ENCODE data around the gene CYP2J2. TPM values are rescaled to one million over a fixed set of nuclear protein-coding genes. Genes with fewer than 3 reads are reported as not detected.
"Not testable (repeated sequence)": the region's sequence is repeated elsewhere in the genome, so short reads cannot be mapped to it uniquely, and the experiment has no call there.

The CYP2J2 gene
- total and polyA plus RNA-seq, 2 donors from 2014 or later, result 1.0 to 4.6 TPM

DNA sequence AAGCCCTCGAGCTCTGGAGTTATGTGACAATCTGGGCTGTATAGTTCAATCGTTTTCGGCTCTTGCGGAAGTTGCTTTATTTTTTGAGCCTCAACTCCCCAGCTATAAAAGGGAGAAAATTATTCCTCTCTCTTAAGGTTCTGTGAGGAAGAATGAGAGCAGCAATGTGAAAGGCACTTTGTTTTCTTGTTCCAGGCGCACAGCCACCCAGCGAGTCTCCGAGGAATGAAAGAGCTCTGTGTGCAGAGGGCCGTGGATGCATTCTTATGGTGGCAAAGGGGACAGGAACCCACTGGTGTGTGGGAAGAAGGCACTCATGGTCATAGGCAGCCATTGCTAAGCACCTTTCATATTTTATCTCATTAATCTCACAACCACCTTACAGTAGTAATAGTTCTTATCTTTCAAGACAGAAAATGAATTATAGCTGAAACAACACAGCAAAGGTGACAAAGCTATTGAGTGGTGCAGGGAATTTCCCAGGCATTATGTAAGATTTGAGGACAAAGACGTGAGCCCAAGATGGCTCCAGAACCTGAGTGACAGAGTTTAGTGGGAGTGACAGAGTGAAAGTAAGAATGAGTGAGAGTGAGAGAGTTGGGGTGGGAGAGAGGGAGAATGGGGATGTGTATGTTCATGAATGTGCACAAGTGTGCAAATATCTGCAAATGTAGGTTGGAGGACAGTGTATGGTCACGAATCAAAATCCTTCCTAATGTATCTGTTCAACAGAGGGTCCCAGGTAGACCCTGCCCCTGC is 9.4 kb downstream of the CYP2J2 start:
- Histone ChIP-seq H3K4me3 (ENCODE audit: low read length in 3 of 3) (no peak overlapping the region), H3K27me3 (ENCODE audit: control insufficient read depth, insufficient read depth, low read length) (no peaks in the 10 kb centered on the region), H3K36me3 (ENCODE audit: control insufficient read depth in 2 of 3, insufficient read depth in 3 of 3, low read length in 3 of 3) (no peaks in the 10 kb centered on the region), H3K4me1 (ENCODE audit: control insufficient read depth in 2 of 3, insufficient read depth in 2 of 3, low read depth in 1 of 3, low read length in 3 of 3) (no peaks in the 10 kb centered on the region), H3K9ac (ENCODE audit: low read length in 3 of 3) (no peak overlapping the region), H3K27ac (ENCODE audit: low read depth in 2 of 2, low read length in 2 of 2) (no peak overlapping the region), H3K9me3 (ENCODE audit: control insufficient read depth in 2 of 3, insufficient read depth in 1 of 3, low read length in 3 of 3) (no peaks in the 10 kb centered on the region)
- TF ChIP-seq, protein P1, sequence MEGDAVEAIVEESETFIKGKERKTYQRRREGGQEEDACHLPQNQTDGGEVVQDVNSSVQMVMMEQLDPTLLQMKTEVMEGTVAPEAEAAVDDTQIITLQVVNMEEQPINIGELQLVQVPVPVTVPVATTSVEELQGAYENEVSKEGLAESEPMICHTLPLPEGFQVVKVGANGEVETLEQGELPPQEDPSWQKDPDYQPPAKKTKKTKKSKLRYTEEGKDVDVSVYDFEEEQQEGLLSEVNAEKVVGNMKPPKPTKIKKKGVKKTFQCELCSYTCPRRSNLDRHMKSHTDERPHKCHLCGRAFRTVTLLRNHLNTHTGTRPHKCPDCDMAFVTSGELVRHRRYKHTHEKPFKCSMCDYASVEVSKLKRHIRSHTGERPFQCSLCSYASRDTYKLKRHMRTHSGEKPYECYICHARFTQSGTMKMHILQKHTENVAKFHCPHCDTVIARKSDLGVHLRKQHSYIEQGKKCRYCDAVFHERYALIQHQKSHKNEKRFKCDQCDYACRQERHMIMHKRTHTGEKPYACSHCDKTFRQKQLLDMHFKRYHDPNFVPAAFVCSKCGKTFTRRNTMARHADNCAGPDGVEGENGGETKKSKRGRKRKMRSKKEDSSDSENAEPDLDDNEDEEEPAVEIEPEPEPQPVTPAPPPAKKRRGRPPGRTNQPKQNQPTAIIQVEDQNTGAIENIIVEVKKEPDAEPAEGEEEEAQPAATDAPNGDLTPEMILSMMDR (IDR thresholded peaks at IDR 0.05; ENCODE audit: borderline replicate concordance, extremely low read depth, insufficient read depth), result no peak
- FAIRE-seq (no peak), DNase-seq (no peak)
- intact Hi-C loops (cut with DNase I), result no loop called here

DNA sequence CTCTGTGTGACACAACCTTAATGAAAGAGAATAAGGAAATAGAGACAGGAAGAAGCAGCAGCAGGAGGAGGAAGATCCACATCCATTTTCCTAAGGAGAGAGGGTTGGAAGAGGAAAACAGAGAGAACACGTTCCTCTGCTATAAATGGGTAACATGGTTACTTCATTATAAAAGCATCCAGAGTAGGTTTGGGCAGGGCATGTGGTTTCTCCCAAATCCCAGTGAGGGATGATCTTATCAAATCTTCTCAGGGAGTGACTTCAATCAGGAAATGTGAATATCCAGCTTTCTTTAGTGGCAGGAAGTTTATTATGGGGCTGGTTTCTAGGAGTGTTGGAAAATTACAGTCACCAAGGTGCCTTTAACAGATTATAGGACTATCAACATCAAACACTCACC is 11.1 kb downstream of the CYP2J2 start:
- DNase-seq, result no peak

DNA sequence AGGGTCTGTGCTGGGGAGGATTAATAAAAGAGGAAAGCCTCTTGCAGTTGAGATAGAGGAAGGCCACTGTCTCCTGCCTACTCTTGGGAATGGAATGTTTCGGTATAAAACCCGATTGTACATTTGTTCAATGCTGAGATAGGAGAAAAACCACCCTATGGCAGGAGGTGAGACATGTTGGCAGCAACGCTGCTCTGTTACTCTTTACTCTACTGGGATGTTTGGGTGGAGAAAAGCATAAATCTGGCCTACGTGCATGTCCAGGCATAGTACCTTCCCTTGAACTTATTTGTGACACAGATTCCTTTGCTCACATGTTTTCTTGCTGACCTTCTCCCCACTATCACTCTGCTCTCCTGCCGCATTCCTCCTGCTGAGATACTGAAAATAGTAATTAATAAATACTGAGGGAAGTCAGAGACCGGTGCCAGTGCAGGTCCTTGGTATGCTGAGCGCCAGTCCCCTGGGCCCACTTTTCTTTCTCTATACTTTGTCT is 11.7 kb downstream of the CYP2J2 start:
- H3K9ac ChIP-seq (ENCODE audit: low read length in 3 of 3); H3K4me3 ChIP-seq (ENCODE audit: low read length in 3 of 3); FAIRE-seq; intact Hi-C loops (cut with DNase I); H3K27me3 ChIP-seq (ENCODE audit: control insufficient read depth, insufficient read depth, low read length); H3K36me3 ChIP-seq (ENCODE audit: control insufficient read depth in 2 of 3, insufficient read depth in 3 of 3, low read length in 3 of 3); H3K4me1 ChIP-seq (ENCODE audit: control insufficient read depth in 2 of 3, insufficient read depth in 2 of 3, low read depth in 1 of 3, low read length in 3 of 3); H3K27ac ChIP-seq (ENCODE audit: low read depth in 2 of 2, low read length in 2 of 2); DNase-seq; H3K9me3 ChIP-seq (ENCODE audit: control insufficient read depth in 2 of 3, insufficient read depth in 1 of 3, low read length in 3 of 3): not testable (repeated sequence)

More for the DNA sequence above, 11.1 kb downstream of the CYP2J2 start:
- TF ChIP-seq, protein P1 (IDR thresholded peaks at IDR 0.05; ENCODE audit: borderline replicate concordance, extremely low read depth, insufficient read depth), result no peak
- Histone ChIP-seq H3K27ac (ENCODE audit: low read depth in 2 of 2, low read length in 2 of 2) (no peak overlapping the region), H3K36me3 (ENCODE audit: control insufficient read depth in 2 of 3, insufficient read depth in 3 of 3, low read length in 3 of 3) (no peaks in the 10 kb centered on the region), H3K9ac (ENCODE audit: low read length in 3 of 3) (no peak overlapping the region), H3K4me3 (ENCODE audit: low read length in 3 of 3) (no peak overlapping the region), H3K4me1 (ENCODE audit: control insufficient read depth in 2 of 3, insufficient read depth in 2 of 3, low read depth in 1 of 3, low read length in 3 of 3) (no peaks in the 10 kb centered on the region), H3K9me3 (ENCODE audit: control insufficient read depth in 2 of 3, insufficient read depth in 1 of 3, low read length in 3 of 3) (no peaks in the 10 kb centered on the region), H3K27me3 (ENCODE audit: control insufficient read depth, insufficient read depth, low read length) (no peaks in the 10 kb centered on the region)
- no peak for FAIRE-seq
- intact Hi-C loops (cut with DNase I), result no loop called here

DNA sequence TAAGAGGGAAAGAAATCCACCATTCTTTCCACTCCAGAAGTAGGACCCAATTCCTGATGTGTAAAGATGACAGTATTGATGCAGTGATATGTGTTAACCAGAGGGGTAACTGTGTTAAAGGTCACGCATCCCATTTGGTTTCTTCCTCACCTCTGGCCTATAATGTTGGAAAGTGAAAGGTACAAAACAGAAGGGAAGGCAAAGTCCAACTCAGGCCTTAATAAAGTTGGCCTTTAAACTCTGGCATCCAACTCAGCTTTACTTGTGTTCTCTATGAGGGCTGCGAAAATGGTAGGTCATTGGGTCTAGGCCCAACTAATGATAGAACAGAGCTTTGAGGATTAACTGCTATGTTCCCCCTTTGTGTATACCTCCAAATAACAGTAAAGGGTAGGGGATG is 17.9 kb downstream of the CYP2J2 start:
- Histone ChIP-seq H3K9me3 (ENCODE audit: control insufficient read depth in 2 of 3, insufficient read depth in 1 of 3, low read length in 3 of 3) (no peaks in the 10 kb centered on the region), H3K27me3 (ENCODE audit: control insufficient read depth, insufficient read depth, low read length) (no peaks in the 10 kb centered on the region), H3K4me1 (ENCODE audit: control insufficient read depth in 2 of 3, insufficient read depth in 2 of 3, low read depth in 1 of 3, low read length in 3 of 3) (peaks cover 0 to 4% (median 0%) of the 10 kb centered on the region in 3 donors), H3K36me3 (ENCODE audit: control insufficient read depth in 2 of 3, insufficient read depth in 3 of 3, low read length in 3 of 3) (no peaks in the 10 kb centered on the region), H3K9ac (ENCODE audit: low read length in 3 of 3) (no peak overlapping the region), H3K27ac (ENCODE audit: low read depth in 2 of 2, low read length in 2 of 2) (no peak overlapping the region), H3K4me3 (ENCODE audit: low read length in 3 of 3) (no peak overlapping the region)
- intact Hi-C loops (cut with DNase I), result no loop called here
- TF ChIP-seq, protein P1 (IDR thresholded peaks at IDR 0.05; ENCODE audit: borderline replicate concordance, extremely low read depth, insufficient read depth), result no peak
- FAIRE-seq (no peak), DNase-seq (no peak)

Measured in kidney (tissue), 14 donors.